DND-41 (cell line): ENCODE data around the gene SLC5A5.

Source experiments
- CTCF ChIP-seq: IDR thresholded peaks from 2 replicates; pipeline ENCODE4 v1.5.1; 2012; ENCODE audit warnings: borderline replicate concordance, low read length, moderate library complexity, mild to moderate bottlenecking; ENCODE audit not compliant: poor library complexity, severe bottlenecking; ENCODE audit errors: extremely low read depth
- EZH2 ChIP-seq: IDR thresholded peaks from 3 replicates; pipeline ENCODE4 v1.6.1; 2012; ENCODE audit warnings: borderline replicate concordance, low read depth, mild to moderate bottlenecking, moderate library complexity, low read length, inconsistent platforms; ENCODE audit not compliant: severe bottlenecking

- no peak for TF ChIP-seq CTCF
- TF ChIP-seq EZH2 = no peak
Measured at GRCh38 chr19:17862711-17863519, 8.8 kb upstream of the SLC5A5 start.
